Neural cell (in vitro differentiated cells): Measurements from ENCODE around the gene PROZ. TPM values are rescaled to one million over a fixed set of nuclear protein-coding genes. Genes with fewer than 3 reads are reported as not detected.

Experiments used
- H2AFZ ChIP-seq: fragments of 200-600, 300-800 bp; sonication (generic), shearing (Covaris generic); 2 replicates; pipeline ENCODE4 v1.6.0; 2014; ENCODE audit warnings: low read depth, mild to moderate bottlenecking, antibody characterized with exemption, low read length, moderate library complexity
- H3F3A ChIP-seq: fragments of 200-600 bp; shearing (Covaris generic); 2 replicates; pipeline ENCODE4 v1.6.1; 2016; ENCODE audit warnings: mild to moderate bottlenecking, moderate library complexity, mixed read lengths, antibody characterized with exemption, low read length; ENCODE audit not compliant: insufficient read depth, poor library complexity, severe bottlenecking
- H3K27ac ChIP-seq: fragments of 200-600, 300-800 bp; sonication (generic), shearing (Covaris generic); 2 replicates; pipeline ENCODE4 v1.5.1; 2014; ENCODE audit warnings: mild to moderate bottlenecking, low read length, moderate library complexity
- H3K27me3 ChIP-seq: fragments of 300-800, 200-600 bp; sonication (generic), shearing (Covaris generic); 2 replicates; pipeline ENCODE4 v1.6.0; 2014; ENCODE audit warnings: mild to moderate bottlenecking, low read depth, low read length, moderate library complexity; ENCODE audit not compliant: insufficient read depth
- H3K36me3 ChIP-seq: fragments of 300-800, 200-600 bp; sonication (generic), shearing (Covaris generic); 2 replicates; pipeline ENCODE4 v1.5.1; 2014; ENCODE audit warnings: mild to moderate bottlenecking, antibody characterized with exemption, low read length, moderate library complexity; ENCODE audit not compliant: insufficient read depth
- H3K4me2 ChIP-seq: fragments of 300-800, 200-600 bp; sonication (generic), shearing (Covaris generic); 2 replicates; pipeline ENCODE4 v1.6.0; 2014; ENCODE audit warnings: mild to moderate bottlenecking, low read length
- H3K4me3 ChIP-seq: fragments of 300-800, 200-600 bp; sonication (generic), shearing (Covaris generic); 2 replicates; pipeline ENCODE4 v1.5.1; 2014; ENCODE audit warnings: mild to moderate bottlenecking, low read length, moderate library complexity
- H3K79me2 ChIP-seq: fragments of 200-600 bp; shearing (Covaris generic); replicated peaks from 2 replicates; pipeline ENCODE4 v1.6.0; 2014; ENCODE audit warnings: mild to moderate bottlenecking, low read length, moderate library complexity; ENCODE audit not compliant: insufficient read depth
- H3K9ac ChIP-seq: fragments of 300-800, 200-600 bp; sonication (generic), shearing (Covaris generic); 2 replicates; pipeline ENCODE4 v1.6.1; 2016; ENCODE audit warnings: mild to moderate bottlenecking, low read length, mixed read lengths
- H3K9me2 ChIP-seq: fragments of 200-600 bp; shearing (Covaris generic); 2 replicates; pipeline ENCODE4 v1.6.1; 2016; ENCODE audit warnings: mild to moderate bottlenecking, low read length, mixed read lengths; ENCODE audit not compliant: insufficient read depth
- H3K9me3 ChIP-seq: fragments of 200-600, 300-800 bp; sonication (generic), shearing (Covaris generic); 2 replicates; pipeline ENCODE4 v1.6.1; 2016; ENCODE audit warnings: mild to moderate bottlenecking, mixed run types, low read length, moderate library complexity, mixed read lengths
- H4K20me1 ChIP-seq: fragments of 200-600 bp; shearing (Covaris generic); 2 replicates; pipeline ENCODE4 v1.6.1; 2016; ENCODE audit warnings: mild to moderate bottlenecking, mixed run types; ENCODE audit not compliant: insufficient read depth
- EP300 ChIP-seq: fragments of 450-650 bp; conservative IDR thresholded peaks from 2 replicates; pipeline ENCODE4 v1.6.1; 2014; ENCODE audit warnings: antibody characterized with exemption, mild to moderate bottlenecking, moderate library complexity; ENCODE audit not compliant: poor library complexity, severe bottlenecking
- EZH2 ChIP-seq: fragments of 200-600, 300-800 bp; shearing (Covaris generic), sonication (generic); IDR thresholded peaks from 2 replicates; pipeline ENCODE4 v1.6.1; 2014; ENCODE audit warnings: antibody characterized with exemption, low read length, borderline replicate concordance, mild to moderate bottlenecking; ENCODE audit not compliant: insufficient read depth, poor library complexity, severe bottlenecking
- MXI1 ChIP-seq: fragments of 450-650 bp; conservative IDR thresholded peaks from 2 replicates; pipeline ENCODE4 v1.6.1; 2014; ENCODE audit warnings: antibody characterized with exemption, mild to moderate bottlenecking; ENCODE audit not compliant: poor library complexity, severe bottlenecking
- POLR2AphosphoS5 ChIP-seq: IDR thresholded peaks from 2 replicates; pipeline ENCODE4 v1.6.1; 2012
- RAD21 ChIP-seq: fragments of 450-650 bp; conservative IDR thresholded peaks from 2 replicates; pipeline ENCODE4 v1.6.1; 2014; ENCODE audit warnings: antibody characterized with exemption, mild to moderate bottlenecking, moderate library complexity
- SMC3 ChIP-seq: fragments of 450-650 bp; conservative IDR thresholded peaks from 2 replicates; pipeline ENCODE4 v1.6.1; 2014; ENCODE audit warnings: antibody characterized with exemption, mild to moderate bottlenecking, moderate library complexity; ENCODE audit not compliant: poor library complexity
- TAF1 ChIP-seq: IDR thresholded peaks from 2 replicates; pipeline ENCODE4 v1.6.1; 2012; ENCODE audit warnings: low read depth
- polyA plus RNA-seq: library from polyadenylated mRNA; depleted of rRNA; stranded (reverse); fragments of >200 nt; gene quantifications from 2 replicates; pipeline ENCODE4 v1.2.3, GENCODE V29; 2014
- TF ChIP-seq, protein P1 (sequence below): IDR thresholded peaks from 2 replicates; pipeline ENCODE4 v1.6.1; 2012; ENCODE audit warnings: borderline replicate concordance
- TF ChIP-seq, protein P2 (sequence below): fragments of 450-650 bp; IDR thresholded peaks from 2 replicates; pipeline ENCODE4 v1.5.1; 2014; ENCODE audit warnings: antibody characterized with exemption, mild to moderate bottlenecking, moderate library complexity; ENCODE audit not compliant: poor library complexity, severe bottlenecking

The PROZ gene
- polyA plus RNA-seq, 1 donor from 2014 or later = not detected

DNA sequence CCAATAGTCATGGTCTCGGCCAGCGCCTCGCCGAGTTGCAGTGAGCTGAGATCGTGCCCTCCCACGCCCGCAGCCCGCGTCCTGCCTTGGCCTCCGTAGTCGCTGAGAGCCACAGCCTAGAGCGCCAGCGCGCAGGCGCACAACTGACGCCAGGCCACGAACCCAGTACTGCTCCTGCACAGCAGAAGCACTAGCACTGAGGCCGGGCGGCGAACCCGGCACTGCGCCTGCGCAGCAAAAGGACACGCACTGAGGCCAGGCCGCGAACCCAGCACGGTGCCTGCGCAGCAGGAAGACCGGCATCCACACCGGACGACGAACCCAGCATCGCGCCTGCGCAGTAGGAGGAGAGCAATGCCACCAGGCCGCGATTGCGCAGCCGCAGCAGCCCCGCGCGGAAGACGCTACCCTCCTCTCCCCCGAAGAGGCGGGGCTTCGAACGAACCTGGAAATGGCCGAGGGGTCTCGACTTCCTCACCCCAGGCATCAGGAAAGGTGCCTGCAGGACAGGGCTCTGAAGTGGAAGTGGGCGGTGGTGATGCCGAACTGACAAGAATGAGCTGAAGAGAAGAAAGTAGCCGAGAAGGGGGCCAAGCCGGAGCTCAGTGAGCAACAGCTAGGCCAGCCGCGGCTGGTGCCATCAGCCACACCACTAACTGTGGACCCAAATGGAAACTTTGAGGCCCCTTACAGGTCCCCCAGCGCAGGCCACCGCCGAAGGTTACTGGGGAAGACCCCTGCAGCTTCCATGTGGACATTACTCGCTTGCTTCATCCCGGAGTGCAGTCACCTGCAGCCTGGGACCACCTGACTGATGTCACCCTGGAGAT is 28.3 kb upstream of the PROZ start:
- TF ChIP-seq POLR2AphosphoS5 (no peak), SMC3 (no peak), EP300 (no peak), TAF1 (no peak), EZH2 (no peak), MXI1 (no peak), RAD21 (no peak)
- TF ChIP-seq, protein P1, sequence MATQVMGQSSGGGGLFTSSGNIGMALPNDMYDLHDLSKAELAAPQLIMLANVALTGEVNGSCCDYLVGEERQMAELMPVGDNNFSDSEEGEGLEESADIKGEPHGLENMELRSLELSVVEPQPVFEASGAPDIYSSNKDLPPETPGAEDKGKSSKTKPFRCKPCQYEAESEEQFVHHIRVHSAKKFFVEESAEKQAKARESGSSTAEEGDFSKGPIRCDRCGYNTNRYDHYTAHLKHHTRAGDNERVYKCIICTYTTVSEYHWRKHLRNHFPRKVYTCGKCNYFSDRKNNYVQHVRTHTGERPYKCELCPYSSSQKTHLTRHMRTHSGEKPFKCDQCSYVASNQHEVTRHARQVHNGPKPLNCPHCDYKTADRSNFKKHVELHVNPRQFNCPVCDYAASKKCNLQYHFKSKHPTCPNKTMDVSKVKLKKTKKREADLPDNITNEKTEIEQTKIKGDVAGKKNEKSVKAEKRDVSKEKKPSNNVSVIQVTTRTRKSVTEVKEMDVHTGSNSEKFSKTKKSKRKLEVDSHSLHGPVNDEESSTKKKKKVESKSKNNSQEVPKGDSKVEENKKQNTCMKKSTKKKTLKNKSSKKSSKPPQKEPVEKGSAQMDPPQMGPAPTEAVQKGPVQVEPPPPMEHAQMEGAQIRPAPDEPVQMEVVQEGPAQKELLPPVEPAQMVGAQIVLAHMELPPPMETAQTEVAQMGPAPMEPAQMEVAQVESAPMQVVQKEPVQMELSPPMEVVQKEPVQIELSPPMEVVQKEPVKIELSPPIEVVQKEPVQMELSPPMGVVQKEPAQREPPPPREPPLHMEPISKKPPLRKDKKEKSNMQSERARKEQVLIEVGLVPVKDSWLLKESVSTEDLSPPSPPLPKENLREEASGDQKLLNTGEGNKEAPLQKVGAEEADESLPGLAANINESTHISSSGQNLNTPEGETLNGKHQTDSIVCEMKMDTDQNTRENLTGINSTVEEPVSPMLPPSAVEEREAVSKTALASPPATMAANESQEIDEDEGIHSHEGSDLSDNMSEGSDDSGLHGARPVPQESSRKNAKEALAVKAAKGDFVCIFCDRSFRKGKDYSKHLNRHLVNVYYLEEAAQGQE = no peak
- TF ChIP-seq, protein P2, sequence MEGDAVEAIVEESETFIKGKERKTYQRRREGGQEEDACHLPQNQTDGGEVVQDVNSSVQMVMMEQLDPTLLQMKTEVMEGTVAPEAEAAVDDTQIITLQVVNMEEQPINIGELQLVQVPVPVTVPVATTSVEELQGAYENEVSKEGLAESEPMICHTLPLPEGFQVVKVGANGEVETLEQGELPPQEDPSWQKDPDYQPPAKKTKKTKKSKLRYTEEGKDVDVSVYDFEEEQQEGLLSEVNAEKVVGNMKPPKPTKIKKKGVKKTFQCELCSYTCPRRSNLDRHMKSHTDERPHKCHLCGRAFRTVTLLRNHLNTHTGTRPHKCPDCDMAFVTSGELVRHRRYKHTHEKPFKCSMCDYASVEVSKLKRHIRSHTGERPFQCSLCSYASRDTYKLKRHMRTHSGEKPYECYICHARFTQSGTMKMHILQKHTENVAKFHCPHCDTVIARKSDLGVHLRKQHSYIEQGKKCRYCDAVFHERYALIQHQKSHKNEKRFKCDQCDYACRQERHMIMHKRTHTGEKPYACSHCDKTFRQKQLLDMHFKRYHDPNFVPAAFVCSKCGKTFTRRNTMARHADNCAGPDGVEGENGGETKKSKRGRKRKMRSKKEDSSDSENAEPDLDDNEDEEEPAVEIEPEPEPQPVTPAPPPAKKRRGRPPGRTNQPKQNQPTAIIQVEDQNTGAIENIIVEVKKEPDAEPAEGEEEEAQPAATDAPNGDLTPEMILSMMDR = no peak
- no peak overlapping the region for H3K4me2 ChIP-seq
- H3K9me3 ChIP-seq = no peaks in the 10 kb centered on the region
- no peaks in the 10 kb centered on the region for H3K36me3 ChIP-seq
- no peaks in the 10 kb centered on the region for H3K79me2 ChIP-seq
- no peaks in the 10 kb centered on the region for H3K9me2 ChIP-seq
- H3K9ac ChIP-seq = no peak overlapping the region
- no peaks in the 10 kb centered on the region for H3K27me3 ChIP-seq
- no peak overlapping the region for H3K4me3 ChIP-seq
- H3F3A ChIP-seq = no peaks in the 10 kb centered on the region
- H4K20me1 ChIP-seq = no peaks in the 10 kb centered on the region
- no peak overlapping the region for H2AFZ ChIP-seq
- H3K27ac ChIP-seq = no peak overlapping the region

DNA sequence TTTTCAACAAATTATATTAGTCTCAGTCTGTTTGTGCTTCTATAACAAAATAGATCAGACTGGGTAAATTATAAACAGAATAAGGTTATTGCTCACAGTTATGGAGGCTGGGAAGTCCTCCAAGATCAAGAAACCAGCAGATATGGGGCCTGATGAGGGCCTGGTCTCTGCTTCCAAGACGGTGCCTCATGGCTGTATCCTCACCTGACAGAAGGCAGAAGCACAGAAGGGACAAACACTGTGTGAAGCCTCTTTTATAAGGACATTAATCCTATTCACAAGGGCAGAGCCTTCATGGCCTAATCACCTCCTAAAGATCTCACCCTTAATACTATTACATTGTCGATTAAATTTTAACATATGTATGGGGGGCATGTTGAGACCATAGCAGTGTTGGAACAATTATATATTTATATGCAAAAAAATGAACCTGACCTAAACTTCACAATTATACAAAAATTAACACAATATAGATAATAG is 23.1 kb upstream of the PROZ start:
- Histone ChIP-seq H3F3A (no peaks in the 10 kb centered on the region), H3K9me3 (no peaks in the 10 kb centered on the region), H2AFZ (no peak overlapping the region), H3K4me3 (no peak overlapping the region), H3K9me2 (no peaks in the 10 kb centered on the region), H3K27me3 (no peaks in the 10 kb centered on the region), H3K4me2 (no peak overlapping the region), H3K79me2 (no peaks in the 10 kb centered on the region), H3K36me3 (no peaks in the 10 kb centered on the region), H3K9ac (no peak overlapping the region), H4K20me1 (no peaks in the 10 kb centered on the region), H3K27ac (no peak overlapping the region)
- TF ChIP-seq MXI1 = no peak
- TF ChIP-seq EP300 = no peak
- TF ChIP-seq EZH2 = no peak
- TF ChIP-seq SMC3 = no peak
- no peak for TF ChIP-seq RAD21
- TF ChIP-seq, protein P1 = no peak
- TF ChIP-seq, protein P2 = no peak
- TF ChIP-seq TAF1 = no peak
- TF ChIP-seq POLR2AphosphoS5 = no peak
